GM19467 (cell line): ENCODE measurements around the gene GCNT2.
"Not testable (repeated sequence)": the region's sequence is repeated elsewhere in the genome, so short reads cannot be mapped to it uniquely, and the experiment has no call there.

Experiments used
- ATAC-seq: cut with Tn5 transposase; IDR thresholded peaks from one replicate; pipeline ENCODE4 v1.9.1; 2021; ENCODE audit warnings: mild to moderate bottlenecking, moderate library complexity; ENCODE audit not compliant: unreplicated experiment

Gene GCNT2

DNA sequence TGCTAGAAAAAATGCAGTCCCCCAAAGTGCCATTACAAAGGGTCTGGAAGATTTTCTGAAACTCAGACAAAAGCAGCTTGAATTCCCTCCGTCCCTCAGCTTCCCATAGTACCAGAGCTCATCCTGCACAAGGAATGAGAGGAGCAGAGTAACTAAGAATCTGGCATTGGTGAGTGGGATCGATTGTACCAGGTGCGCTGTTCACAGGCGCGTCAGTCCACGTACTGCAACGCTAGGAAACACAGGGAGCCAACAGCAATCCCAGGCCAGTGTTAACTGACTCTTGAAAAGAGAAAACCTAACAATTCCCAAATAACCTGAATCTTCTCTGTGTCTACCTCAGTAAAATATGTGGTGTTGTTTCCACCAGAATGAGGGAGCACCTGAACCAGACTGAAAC, 77.9 kb downstream of the GCNT2 start:
- ATAC-seq = no peak

DNA sequence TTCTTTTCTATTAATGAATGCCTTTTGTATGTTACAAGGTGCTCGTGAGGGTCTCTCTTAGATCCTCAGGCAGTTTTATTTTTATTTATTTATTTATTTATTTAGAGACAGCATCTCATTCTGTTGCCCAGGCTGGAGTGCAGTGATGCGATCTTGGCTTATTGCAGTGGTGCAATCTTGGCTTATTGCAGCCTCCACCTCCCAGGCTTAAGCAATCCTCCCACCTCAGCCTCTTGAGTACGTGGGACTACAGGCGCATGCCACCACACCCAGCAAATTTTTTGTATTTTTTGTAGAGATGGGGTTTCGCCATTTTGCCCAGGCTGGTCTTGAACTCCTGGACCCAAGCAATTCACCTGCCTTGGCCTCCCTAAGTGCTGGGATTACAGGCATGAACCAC, 79.5 kb downstream of the GCNT2 start:
- not testable (repeated sequence) for ATAC-seq

DNA sequence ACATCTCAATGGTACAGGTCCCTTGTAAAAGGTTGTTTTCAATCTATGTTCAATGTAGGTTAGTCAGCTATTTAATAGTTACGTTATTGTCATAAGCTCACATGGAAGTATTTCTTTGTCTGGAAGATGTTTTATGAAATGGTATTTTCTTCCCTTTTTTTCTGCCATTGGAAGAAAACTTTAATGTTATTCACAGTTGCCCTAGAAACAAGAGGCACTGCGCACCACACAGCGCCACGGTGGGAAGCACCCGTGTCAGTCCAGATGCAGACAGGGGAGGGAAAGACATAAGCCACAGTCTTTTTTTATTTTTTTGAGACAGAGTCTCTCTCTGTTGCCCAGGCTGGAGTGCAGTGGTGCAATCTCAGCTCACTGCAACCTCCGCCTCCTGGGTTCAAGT, 82.1 kb downstream of the GCNT2 start:
- ATAC-seq = no peak

DNA sequence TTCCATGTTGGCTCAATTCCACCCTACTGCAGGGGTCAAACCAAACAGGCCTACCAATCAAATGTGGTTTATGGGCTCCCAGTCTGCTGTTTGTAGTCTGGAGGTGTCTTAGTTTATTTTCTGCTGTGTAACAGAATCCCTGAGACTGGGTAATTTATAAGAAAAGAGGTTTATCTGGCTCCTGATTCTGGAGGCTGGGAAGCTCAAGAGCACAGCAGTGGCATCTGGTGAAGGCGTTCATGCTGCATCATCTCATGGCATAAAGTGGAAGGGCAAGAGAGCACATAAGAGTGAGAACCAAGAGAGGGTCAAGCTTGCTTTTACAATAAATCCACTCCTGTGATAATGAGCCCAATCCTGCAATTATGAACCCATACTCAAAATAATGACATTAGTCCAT, 87.9 kb downstream of the GCNT2 start:
- ATAC-seq = no peak

DNA sequence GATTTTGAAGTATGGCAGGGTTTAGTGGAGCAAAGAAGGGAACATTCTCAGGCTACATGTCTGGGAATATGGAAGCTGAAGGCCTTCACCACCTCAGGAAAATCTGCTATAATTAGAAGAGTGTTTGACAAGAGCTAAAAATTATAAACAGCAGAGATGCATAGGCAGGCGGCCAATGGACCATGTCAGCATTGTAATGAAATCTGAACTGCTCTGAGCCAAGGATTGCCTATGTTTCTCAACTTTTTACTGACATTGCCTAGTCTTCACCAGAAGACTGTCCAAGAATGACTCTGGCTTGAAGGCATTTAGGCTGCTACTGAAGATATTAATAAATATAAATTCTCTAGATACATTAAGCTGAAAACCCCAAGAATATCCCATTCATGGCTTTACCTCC, 89.1 kb downstream of the GCNT2 start:
- ATAC-seq = no peak

DNA sequence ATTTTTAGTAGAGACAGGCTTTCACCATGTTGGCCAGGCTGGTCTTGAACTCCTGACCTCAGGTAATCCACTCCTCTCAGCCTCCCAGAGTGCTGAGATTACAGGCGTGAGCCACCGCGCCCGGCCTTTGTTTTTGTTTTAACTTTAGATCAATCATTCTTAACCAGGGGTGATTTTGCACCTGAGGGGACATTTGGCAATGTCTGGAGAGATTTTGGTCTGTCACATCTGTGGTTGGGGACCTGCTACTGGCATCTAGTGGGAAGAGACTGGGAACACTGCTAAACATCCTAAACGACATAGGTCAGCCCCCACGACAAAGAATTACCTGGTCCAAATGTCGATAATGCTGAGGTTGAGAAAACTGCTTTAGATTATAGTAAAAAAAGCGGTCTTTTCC, 91.0 kb downstream of the GCNT2 start:
- no peak for ATAC-seq

DNA sequence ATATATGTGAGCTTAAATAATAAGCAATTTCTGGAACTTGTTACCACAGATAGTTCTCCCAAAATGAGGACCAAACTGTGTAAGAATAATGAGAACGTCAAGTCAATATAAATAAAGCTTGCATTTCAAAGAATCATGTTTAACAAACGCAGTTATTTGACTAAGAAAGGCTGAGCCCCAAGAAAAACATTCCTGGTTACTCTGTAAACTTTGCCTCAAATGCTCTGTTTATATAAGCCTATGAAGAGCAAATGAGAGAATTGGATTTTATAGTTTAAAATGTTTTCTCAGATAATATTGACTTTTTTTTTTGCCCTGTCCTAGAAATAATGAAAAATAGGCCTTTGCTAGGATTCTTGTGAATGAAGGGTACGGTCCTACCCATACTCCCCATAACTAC, 91.9 kb downstream of the GCNT2 start:
- ATAC-seq = no peak

DNA sequence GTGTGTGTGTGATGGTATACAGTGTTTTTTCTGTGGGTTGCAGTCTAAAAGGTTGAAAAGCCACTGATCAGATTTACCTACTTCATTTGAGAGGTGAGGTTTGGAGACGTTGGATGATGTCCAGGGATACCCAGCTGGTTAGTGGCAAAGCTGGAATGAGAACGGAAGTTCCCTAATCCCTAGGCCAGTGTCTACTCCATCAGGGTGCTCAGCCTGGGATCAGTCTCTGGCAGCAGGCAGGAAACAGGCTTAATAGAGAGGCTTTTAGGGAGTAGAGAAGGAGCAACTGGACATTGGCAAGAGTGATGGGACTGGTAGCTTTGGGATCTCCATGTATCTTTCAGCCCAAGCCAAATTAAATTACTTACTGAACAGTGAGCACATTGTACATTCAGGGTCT, 92.6 kb downstream of the GCNT2 start:
- ATAC-seq = no peak

DNA sequence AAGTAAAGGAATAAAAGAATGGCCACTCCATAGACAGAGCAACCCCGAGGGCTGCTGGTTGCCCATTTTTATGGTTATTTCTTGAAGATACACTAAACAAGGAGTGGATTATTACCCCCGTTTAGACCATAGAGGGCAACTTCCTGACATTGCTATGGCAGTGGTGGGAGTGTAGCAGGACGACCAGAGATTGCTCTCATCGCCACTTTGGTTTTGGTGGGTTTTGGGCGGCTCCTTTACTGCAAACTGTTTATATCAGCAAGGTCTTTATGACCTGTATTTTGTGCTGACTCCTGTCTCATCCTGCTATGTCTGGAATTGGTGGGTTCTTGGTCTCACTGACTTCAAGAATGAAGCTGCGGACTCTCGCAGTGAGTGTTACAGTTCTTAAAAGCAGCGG, 94.5 kb downstream of the GCNT2 start:
- ATAC-seq = no peak

DNA sequence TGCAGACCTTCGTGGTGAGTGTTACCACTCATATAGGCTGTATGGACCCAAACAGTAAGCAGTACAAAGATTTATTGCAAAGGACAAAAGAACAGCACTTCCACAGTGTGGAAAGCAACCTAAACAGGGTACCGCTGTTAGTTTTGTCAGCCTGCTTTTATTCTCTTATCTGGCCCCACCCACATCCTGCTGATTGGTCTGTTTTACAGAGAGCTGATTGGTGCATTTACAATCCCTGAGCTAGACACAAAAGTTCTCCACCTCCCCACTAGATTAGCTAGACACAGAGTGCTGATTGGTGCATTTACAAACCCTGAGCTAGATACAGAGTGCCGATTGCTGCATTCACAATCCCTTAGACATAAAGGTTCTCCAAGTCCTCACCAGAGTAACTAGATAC, 95.1 kb downstream of the GCNT2 start:
- not testable (repeated sequence) for ATAC-seq

DNA sequence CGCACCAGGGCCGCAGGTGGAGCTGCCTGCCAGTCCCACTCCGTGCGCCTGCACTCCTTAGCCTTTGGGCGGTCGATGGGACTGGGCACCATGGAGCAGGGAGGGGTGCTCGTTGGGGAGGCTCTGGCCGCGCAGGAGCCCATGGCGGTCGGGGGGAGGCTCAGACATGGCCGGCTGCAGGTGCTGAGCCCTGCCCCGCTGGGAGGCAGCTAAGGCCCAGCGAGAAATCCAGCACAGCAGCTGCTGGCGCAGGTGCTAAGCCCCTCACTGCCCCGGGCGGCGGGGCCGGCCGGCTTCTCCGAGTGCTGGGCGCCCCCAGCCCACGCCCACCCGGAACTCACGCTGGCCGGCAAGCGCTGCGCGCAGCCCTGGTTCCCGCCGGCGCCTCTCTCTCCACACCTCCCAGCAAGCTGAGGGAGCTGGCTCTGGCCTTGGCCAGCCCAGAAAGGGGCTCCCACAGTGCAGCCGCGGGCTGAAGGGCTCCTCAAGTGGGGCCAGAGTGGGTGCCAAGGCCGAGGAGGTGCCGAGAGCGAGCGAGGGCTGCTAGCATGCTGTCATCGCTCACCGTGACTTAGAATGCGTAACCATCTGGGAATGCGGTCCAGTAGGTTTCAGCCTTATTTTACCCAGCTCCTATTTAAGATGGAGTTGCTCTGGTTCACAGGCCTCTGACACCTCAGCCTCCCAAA, 96.0 kb downstream of the GCNT2 start:
- ATAC-seq = no peak

DNA sequence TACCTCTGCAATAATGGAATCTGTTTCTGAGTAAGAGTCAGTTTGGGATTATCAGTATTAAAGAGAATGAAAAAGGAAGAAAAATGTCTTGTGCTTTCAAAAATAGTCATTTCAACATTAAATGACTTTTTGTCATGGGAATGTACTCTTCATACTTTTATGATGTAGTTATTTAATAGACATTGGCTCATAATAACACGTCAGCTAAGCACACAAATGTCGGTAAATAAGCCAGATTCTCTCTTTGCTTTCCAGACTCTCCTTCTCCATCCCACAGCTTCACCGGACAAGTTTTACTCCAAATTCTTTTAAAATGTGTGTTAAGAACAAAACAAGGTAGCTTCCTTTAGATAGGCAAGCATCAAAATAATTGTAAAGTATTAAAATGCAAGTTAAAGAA, 97.3 kb downstream of the GCNT2 start:
- no peak for ATAC-seq

DNA sequence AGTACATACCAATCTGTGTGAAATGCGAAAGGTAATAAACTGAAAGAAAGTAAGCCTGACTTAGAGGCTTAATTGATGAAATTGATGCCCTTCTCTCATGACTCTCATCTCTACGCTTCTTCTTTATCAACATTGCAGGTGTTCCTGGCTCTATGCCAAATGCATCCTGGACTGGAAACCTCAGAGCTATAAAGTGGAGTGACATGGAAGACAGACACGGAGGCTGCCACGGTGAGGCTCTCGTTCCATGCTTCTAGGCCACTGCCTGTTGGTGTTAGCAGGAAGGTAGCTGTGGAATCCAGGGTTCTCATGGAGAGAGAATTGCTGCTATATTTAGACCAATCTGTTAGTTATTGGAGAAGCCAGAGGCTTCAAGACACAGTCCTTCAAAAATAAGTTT, 100.1 kb downstream of the GCNT2 start:
- no peak for ATAC-seq

DNA sequence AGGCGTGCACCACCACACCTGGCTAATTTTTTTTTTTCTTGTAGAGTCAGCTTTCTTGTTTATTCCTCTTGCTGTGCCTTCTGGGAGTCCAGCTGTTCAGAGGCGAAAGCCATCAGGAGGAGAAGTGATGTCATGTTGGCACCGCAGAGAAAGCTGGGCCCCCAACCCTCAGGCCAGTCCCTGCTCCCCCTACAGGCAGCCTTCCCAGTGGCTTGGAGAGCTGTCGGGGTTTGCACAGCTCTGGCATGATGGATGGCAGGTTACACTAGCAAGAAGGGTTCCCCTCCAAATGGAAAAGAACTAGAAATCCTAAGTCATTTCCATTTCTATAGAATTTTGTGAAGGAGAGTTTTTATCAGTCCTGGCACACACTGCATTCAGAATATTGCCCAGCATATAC, 100.7 kb downstream of the GCNT2 start:
- ATAC-seq = no peak

DNA sequence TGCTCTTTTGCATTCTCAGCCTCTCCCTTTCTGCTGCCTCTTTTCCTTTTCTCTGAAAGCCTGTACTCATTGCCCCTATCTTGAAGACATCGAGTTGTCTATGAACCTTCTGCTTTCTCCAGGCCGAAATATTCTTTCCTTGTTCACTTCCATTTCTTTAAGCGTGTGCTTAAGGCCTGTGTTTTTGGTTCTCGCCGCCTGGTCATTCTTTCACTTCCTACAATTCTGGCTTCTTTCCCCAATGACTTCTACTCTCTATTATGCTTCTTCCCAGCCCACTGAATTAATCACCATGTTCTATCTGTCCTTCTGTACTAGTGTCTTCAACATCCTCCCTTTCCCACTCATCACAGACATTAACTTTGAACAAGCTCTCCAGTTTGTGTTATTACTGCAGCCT, 103.7 kb downstream of the GCNT2 start:
- ATAC-seq = no peak

DNA sequence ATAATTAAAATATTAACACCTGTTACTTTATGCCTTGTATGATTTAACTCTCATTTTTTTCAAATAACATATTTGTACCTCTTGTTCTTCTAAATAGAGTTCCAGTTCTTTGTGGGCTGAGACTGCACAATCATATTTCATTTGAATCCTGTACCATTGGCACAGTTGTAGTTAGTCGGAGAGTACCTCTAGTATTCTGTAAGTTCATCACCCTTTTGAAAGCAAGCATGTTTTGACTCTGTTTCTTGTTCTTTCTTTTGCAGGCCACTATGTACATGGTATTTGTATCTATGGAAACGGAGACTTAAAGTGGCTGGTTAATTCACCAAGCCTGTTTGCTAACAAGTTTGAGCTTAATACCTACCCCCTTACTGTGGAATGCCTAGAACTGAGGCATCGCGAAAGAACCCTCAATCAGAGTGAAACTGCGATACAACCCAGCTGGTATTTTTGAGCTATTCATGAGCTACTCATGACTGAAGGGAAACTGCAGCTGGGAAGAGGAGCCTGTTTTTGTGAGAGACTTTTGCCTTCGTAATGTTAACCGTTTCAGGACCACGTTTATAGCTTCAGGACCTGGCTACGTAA, 105.1 kb downstream of the GCNT2 start:
- no peak for ATAC-seq

DNA sequence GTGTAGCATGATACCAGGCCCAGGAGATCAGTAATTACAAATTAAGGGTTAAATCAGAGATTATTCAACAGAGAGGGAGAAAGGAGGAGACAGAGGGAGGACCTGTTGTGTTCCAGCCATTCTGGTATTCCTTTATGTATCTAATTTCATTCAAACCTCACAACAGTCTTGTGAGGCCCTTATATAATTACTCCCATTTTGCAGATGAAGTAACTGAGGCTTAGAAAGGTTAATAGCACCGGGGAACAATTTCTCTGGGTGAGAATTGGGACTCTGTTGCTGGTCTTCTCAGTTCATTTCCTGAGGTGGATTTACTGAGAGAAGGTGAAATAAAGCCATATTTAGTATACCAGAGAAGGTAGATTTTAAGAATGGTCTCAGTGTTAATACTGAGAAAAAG, 106.6 kb downstream of the GCNT2 start:
- ATAC-seq = no peak

DNA sequence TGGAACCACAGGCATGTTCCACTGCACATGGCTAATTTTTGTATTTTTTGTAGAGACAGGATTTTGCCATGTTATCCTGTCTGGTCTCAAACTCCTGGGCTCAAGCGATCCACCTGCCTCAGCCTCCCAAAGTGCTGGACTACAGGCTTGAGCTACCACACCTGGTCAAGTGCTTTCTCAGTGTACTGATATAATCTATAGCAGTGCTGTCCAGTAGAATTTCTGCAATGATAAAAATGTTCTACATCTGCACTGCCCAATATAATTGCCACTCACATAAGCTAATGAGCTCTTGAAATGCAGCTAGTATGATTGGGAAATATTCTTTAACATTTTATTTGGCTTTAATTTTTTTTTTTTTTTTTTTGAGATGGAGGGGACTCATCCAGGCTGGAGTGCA, 109.0 kb downstream of the GCNT2 start:
- ATAC-seq = no peak

DNA sequence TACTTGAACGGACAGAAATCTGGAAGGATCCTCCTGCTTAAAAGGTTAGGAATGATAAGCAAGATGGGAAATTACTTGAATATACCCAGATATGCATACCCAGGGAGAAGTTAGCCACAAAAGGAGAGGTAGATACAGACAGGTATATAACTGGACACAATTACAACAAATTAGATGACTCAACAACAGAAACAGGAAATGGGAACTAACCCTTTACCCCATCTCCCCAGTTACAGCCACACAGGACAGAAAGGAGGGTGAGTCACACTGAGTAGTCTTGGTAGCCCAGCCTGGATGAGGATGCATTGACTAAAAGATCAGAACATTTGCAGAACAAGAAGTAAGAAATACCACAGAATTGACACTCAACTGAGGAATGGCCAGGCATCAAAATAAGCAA, 112.1 kb downstream of the GCNT2 start:
- peak; percentile 89 for ATAC-seq

DNA sequence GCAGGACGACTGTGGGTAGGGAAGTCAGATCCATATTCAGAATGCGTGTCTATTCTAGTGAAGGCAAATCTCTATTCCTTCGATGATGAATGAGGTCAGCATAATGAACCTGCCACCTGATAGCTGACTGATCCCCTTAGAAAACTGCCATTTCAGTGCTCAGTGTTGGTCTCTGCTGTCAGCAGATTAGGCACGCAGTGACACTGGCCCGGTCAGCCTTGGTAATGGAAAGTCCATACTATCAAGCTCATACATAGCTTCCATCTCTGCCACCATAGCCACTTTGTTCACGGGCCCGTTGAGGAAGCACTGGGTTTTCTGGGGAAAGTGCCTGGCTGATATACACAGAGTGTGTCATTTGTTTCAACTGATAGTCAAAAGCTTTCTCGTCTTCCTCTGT, 119.3 kb downstream of the GCNT2 start:
- ATAC-seq = no peak

DNA sequence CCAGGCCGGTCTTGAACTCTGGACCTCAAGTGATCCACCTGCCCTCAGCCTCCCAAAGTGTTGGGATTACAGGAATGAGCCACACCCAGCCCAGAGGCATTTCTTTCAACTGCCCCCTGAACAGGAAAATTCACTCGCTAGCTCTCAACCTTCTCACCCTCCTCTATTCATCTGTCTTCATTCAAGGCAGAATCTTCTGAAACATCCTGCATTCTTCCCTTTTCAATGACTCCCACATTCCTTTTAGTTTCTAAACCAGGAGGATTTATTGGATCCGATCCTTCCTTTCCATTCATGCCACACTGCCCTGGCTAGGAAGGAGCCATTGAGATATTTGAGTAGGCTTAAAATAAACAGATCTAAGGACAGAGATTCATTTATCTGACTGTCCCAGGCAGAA, 120.4 kb downstream of the GCNT2 start:
- no peak for ATAC-seq

DNA sequence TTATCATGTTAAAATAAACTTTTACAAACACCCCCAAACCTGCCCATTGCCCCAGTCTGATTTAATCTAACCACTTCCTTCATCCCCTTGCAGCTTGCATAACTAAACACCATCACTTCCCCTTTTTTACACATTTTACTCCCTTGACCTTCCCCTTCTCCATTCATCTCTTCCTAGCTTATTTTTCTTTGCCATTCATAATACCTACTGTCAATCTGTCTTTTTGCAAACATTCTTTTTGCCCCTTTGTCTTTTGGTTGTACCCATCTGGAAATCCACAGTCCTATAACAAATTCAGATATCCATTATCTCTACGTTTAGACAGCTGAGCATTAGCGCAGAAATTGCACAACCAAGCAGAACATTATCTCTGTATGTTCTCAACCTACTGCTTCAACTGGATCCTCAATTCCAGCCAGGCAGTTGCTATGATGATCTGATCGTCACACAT, 122.1 kb downstream of the GCNT2 start:
- ATAC-seq = no peak

DNA sequence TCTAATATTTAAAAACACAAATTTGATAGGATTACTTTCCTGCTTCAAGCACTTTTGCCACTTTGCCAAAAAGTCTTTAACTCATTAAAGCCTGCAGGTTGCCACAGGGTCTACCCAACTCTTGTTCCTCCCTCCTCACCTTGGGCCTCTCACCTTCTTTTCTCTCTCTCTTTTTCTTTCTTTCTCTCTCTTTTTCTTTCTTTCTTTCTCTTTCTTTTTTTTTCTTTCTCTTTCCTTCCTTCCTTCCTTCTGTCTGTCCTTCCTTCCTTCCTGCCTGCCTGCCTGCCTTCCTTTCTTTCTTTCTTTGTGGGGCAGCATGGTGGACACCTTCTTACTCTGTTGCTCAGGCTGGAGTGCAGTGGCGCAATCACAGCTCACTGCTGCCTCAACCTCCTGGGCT, 123.1 kb downstream of the GCNT2 start:
- no peak for ATAC-seq
